Stimulated activated CD4-positive, alpha-beta T cell treated with anti-CD3 and anti-CD28 coated beads, TNF-alpha, amount 100 ng/mL, for 48 hours (primary cell): Measurements from ENCODE around the gene CDK2AP2.
"Not testable (repeated sequence)": the region's sequence is repeated elsewhere in the genome, so short reads cannot be mapped to it uniquely, and the experiment has no call there.

ENCODE experiments used
- DNase-seq, 3 donors: peaks; one replicate each; pipeline ENCODE4 v3.0.0-alpha.2; 2020; ENCODE audit warnings: low read depth in 3 of 3

Gene CDK2AP2

DNA sequence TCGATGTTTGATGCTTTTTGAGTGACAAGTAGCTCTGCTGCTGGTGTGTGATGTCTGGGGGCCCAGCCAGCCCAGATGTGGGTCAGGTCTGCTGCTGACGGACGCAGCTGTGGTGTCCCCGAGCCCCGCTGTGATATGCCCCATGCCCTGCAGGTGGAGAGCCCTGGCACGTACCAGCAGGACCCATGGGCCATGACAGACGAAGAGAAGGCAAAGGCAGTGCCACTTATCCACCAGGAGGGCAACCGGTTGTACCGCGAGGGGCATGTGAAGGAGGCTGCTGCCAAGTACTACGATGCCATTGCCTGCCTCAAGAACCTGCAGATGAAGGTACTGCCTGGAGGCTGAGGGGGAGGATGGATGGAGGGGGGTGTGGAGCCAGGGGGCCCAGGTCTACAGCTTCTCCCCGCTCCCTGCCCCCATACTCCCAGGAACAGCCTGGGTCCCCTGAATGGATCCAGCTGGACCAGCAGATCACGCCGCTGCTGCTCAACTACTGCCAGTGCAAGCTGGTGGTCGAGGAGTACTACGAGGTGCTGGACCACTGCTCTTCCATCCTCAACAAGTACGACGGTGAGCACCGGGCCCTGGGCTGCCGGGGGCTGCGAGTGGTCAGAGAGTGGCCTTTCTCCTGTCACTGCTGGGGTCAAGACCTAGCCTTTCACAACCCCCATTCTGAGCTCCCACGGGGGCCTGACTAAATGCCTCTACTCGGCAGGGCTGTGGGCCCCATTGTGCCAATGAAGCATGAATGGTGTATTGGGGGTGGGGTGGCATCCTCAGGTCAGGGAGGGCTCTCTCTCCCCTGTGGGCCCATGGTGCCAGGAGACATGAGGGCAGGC, 17.9 kb downstream of the CDK2AP2 start:
- no peak for DNase-seq

GRCh38 chr11:67489203-67489884, 18.6 kb downstream of the CDK2AP2 start:
- DNase-seq: no peak

DNA sequence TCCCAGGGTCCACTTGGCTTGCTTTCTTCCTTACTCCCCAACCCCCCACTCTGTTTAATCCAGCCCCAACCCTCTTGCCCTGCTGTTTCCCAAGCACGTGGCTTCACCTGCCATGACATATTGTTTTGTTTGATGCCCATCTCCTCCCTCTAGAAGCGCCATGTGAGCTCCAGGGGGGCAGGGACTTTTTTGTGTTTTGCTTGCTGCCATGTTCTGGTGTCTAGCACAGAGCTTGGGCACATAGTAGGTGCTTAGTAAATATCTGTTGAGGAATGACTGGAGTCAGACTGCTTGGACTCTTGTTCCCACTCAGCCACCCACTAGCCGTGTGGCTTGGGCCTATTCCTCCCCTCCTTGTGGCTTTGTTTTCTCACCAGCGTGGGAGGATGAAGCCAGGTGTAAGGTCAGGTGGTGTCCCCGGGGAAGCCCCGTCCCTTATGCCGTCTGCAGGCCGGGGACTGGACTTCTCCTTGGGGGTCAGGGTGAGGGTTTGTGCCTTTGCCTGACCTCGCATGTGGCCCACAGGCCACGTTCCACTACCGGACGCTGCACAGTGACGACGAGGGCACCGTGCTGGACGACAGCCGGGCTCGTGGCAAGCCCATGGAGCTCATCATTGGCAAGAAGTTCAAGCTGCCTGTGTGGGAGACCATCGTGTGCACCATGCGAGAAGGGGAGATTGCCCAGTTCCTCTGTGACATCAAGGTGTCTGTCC, 21.3 kb downstream of the CDK2AP2 start:
- peak in 1 of 3 donors; percentile 43 for DNase-seq

- DNase-seq: peak in 1 of 3 donors; percentile 62
These were observed 22.0 kb downstream of the CDK2AP2 start for GRCh38 chr11:67485873-67486361.

- DNase-seq: peak in 2 of 3 donors; percentile 60 to 69
These were observed 23.1 kb downstream of the CDK2AP2 start for GRCh38 chr11:67484847-67485311.

GRCh38 chr11:67483831-67484665, 23.9 kb downstream of the CDK2AP2 start:
- peak in 1 of 3 donors; percentile 34 for DNase-seq

DNA sequence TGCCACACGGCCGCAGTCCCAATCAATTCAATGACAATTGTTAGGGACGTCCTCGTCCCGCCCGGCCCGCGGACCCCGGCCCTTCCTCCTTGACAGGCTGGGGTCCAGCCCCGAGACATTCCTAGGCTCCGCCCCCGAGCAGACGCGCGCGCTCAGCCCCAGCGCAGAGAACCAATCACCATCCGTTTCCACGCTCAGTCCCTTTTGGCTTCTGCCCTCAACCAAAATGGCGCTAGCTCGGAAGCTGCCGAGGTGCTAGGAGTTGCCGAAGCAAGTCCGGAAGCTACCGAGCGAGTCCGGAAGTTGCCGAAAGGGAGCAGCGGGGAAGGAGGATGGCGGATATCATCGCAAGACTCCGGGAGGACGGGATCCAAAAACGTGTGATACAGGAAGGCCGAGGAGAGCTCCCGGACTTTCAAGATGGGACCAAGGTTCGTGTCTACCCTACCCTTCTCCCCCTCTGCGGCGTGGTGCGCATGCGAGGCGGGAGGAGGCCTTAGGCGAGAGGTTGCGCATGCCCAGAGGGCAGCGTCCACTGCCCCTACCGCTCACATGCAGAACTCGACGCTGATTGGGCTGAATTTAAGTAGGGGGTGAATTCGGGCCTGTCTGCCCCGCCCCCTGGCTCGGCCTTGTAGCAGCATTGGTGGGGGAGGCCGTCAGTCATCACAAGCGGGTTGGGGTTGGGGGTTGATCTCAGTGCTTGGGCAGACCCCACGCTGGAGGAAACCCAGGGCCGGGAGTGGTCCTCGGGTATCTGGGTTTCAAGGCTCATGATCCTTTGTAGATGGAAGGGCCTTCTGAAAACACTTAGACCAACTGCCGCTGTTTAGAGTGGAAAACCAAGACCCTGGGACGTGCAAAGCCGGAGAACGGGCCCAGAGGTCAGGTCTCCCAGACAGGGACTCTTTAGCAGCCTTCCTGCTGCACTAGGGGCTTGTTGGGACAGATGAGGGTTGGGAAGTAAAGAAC, 24.8 kb downstream of the CDK2AP2 start, which contains the start of gene AIP:
TSS of gene AIP (plus strand) at position 200 of the 972 bp plus-strand sequence. CDS start at position 333, 133 bp downstream.
- DNase-seq: peak; percentile 96 to 97 (median 97)

GRCh38 chr11:67482275-67482826, 25.6 kb downstream of the CDK2AP2 start:
- no peak for DNase-seq

DNA sequence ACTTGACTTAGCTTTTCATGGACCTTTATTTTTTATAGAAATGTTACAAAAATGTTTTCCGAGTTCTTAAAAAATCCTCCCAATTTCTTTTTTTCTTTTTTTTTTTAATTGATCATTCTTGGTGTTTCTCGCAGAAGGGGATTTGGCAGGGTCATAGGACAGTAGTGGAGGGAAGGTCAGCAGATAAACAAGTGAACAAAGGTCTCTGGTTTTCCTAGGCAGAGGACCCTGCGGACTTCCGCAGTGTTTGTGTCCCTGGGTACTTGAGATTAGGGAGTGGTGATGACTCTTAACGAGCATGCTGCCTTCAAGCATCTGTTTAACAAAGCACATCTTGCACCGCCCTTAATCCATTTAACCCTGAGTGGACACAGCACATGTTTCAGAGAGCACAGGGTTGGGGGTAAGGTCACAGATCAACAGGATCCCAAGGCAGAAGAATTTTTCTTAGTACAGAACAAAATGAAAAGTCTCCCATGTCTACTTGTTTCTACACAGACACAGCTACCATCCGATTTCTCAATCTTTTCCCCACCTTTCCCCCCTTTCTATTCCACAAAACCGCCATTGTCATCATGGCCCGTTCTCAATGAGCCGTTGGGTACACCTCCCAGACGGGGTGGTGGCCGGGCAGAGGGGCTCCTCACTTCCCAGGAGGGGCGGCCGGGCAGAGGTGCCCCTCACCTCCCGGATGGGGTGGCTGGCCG, 30.5 kb downstream of the CDK2AP2 start:
- DNase-seq: not testable (repeated sequence)

- DNase-seq: not testable (repeated sequence)
These were observed 31.3 kb downstream of the CDK2AP2 start for GRCh38 chr11:67476692-67477091.

DNA sequence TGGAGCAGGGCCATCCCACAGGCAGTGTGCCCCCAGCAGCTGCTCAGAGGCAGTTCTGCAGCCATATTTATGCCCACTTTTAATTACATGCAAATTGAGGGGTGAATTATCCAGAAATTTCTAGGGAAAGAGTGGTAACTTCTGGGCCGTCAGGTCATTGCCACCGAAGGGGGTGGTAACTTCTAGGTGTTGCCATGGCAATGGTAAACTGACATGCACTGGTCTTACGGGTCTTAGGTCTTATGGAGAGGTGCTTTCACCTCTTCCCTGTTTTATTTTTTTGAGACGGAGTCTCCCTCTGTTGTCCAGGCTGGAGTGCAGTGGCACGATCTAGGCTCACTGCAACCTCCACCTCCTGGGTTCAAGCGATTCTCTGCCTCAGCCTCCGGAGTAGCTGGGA, 35.1 kb downstream of the CDK2AP2 start:
- no peak for DNase-seq

DNA sequence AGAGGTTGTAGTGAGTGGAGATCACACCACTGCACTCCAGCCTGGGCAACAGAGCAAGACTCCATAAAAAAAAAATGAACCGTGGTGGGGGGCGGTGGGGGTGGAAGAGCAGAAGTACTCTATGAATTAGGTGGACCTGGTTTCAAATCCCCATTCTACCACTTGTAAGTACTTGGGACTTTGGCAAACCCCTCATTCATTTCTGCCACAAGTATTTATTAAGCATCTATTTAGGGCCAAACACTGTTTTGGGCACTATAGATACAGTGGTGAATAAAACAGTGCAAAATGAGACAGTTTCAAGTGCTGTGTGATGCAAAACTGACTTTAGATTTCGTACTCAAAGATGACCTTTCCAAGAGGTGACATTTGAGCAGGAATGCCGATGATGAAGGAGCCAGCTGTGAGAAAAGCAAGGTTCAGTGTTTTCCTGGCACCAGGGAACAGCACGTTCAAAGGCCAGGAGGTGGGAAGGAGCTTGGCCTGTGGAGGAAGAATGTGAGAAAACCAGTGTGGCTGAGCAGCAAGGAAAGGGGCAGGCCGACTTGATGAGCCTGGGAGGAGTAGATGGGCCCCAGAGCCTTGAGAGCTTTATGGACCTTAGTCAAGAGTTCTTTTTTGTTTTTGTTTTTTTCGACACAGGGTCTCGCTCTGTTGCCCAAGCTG, 37.5 kb downstream of the CDK2AP2 start:
- no peak for DNase-seq

DNA sequence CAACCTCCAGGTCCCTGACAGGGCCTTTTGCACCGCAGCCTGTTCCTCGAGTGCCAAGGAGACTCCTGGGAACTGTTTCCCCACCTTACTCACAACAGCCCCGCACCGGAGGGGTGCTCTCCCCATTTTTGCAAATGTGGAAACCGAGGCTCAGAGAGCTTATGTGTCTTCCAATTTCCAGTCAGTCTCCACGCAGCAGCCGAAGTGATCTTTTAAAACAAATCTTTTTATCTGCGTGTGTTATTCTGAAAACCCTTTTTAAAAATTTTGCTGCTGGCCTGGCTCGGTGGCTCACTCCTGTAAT, 38.5 kb downstream of the CDK2AP2 start:
- no peak for DNase-seq

GRCh38 chr11:67468759-67469507, 39.0 kb downstream of the CDK2AP2 start, which contains the start of gene TMEM134:
Gene TMEM134, minus strand, starts transcription at chr11:67469251. Its CDS starts 59 bp downstream, at chr11:67469192.
- DNase-seq: peak; percentile 89 to 93 (median 91)

GRCh38 chr11:67468456-67468758, 39.6 kb downstream of the CDK2AP2 start:
- no peak for DNase-seq

- DNase-seq: no peak
These were observed 39.9 kb downstream of the CDK2AP2 start for GRCh38 chr11:67468056-67468455.

DNA sequence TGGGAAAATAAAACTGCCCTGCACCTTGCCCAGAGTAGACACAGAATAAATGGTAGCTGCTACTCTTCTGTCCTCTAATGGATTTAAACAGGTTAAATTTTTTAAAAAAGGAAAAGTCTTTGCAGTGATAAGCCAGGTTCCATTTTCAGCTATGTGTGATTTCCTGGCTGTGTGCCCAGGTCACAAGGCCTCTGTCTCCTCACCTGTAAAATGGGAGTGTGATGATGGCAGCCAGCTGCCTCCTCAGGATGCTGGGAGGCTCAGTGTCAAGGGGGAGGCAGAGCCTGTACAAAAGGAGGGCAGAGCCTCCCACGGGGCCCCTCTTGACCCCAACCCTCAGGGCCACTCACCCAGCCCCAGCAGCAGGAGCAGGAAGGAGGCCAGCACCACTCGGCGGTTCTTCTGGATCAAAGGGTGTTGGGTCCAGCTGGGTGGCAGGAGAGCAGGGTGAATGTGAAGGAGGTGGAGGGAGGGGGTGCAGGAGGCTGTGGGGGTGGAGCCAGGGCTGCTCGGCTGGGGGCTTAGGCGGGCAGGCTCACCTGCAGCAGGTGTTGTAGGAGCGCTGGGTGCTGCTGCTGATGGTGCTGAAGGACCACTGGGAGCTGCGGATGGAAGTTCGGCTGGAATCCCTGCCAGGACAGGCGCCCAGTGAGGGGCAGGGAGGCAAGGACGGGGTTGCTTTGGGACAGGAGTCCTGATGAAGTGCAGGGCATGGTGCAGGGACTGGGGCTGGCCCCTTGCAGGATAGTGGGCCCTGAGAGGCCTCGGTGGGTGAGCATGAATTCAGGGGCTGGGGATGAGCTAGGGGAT, 40.8 kb downstream of the CDK2AP2 start:
- no peak for DNase-seq
